Calu3 (cell line): ENCODE results near the gene KIF9. TPM values are rescaled to one million over a fixed set of nuclear protein-coding genes. Genes with fewer than 3 reads are reported as not detected.

Experiments used
- BruUV-seq: library from RNA; stranded (reverse); fragments of 400-500 nt; replicated peaks from 2 replicates; lab custom pipeline; 2021; lab: Mats Ljungman, UMichigan
- CTCF ChIA-PET: fragments of 300-600 bp; sonication (Branson Sonifier 250); formaldehyde crosslinking; loops from one replicate; lab custom pipeline; 2022; ENCODE audit warnings: antibody characterized with exemption; lab: Charles Lee
- DNase-seq: peaks from one replicate; pipeline ENCODE4 v3.0.0; 2022
- H3K27ac Mint-ChIP-seq: one replicate; pipeline ENCODE4 v1.8.0; 2022; ENCODE audit warnings: mixed read lengths; ENCODE audit not compliant: unreplicated experiment
- H3K27me3 Mint-ChIP-seq: one replicate; pipeline ENCODE4 v1.8.0; 2022; ENCODE audit warnings: mixed read lengths; ENCODE audit not compliant: unreplicated experiment
- H3K36me3 Mint-ChIP-seq: one replicate; pipeline ENCODE4 v1.8.0; 2022; ENCODE audit warnings: mild to moderate bottlenecking, moderate library complexity, mixed read lengths; ENCODE audit not compliant: insufficient read depth, unreplicated experiment
- H3K4me1 Mint-ChIP-seq: one replicate; pipeline ENCODE4 v1.8.0; 2022; ENCODE audit warnings: mild to moderate bottlenecking, low read depth, mixed read lengths; ENCODE audit not compliant: unreplicated experiment
- H3K4me3 Mint-ChIP-seq: one replicate; pipeline ENCODE4 v1.8.0; 2022; ENCODE audit warnings: mild to moderate bottlenecking, low read depth, moderate library complexity, mixed read lengths; ENCODE audit not compliant: unreplicated experiment
- H3K9me3 Mint-ChIP-seq: one replicate; pipeline ENCODE4 v1.8.0; 2022; ENCODE audit warnings: low read depth, mixed read lengths; ENCODE audit not compliant: unreplicated experiment
- CTCF ChIP-seq: fragments of 200-600 bp; IDR thresholded peaks from one replicate; pipeline ENCODE4 v1.8.0; 2022; ENCODE audit warnings: antibody characterized with exemption; ENCODE audit not compliant: unreplicated experiment
- intact Hi-C: fragments of 100-400 bp; cut with micrococcal nuclease; formaldehyde crosslinking; loops from one replicate; pipeline ENCODE4 v1.10.0; 2022; ENCODE audit not compliant: unreplicated experiment
- total RNA-seq: library from RNA; stranded (reverse); gene quantifications from 2 replicates; pipeline ENCODE4 v1.2.3, GENCODE V29; 2022

Gene KIF9
- total RNA-seq, 1 experiment from 2014 or later: 8.9 TPM

- peaks cover 33% of the 10 kb centered on the region for H3K36me3 Mint-ChIP-seq
- intact Hi-C loops: no loop called here
- no peak for DNase-seq
- H3K27me3 Mint-ChIP-seq: no peaks in the 10 kb centered on the region
- BruUV-seq: no TSS peak
- no peak overlapping the region for H3K4me3 Mint-ChIP-seq
- no peak overlapping the region for H3K27ac Mint-ChIP-seq
- TF ChIP-seq CTCF: no peak
- no peaks in the 10 kb centered on the region for H3K9me3 Mint-ChIP-seq
- no peaks in the 10 kb centered on the region for H3K4me1 Mint-ChIP-seq
- CTCF ChIA-PET: no interaction called here
Measured at GRCh38 chr3:47280519-47280918, 2.1 kb downstream of the KIF9 start.

- peaks cover 9% of the 10 kb centered on the region for H3K36me3 Mint-ChIP-seq
- H3K27ac Mint-ChIP-seq: no peak overlapping the region
- no peak for TF ChIP-seq CTCF
- no TSS peak for BruUV-seq
- DNase-seq: no peak
- H3K4me1 Mint-ChIP-seq: no peaks in the 10 kb centered on the region
- H3K27me3 Mint-ChIP-seq: no peaks in the 10 kb centered on the region
- intact Hi-C loops: no loop called here
- CTCF ChIA-PET: no interaction called here
- no peak overlapping the region for H3K4me3 Mint-ChIP-seq
- no peaks in the 10 kb centered on the region for H3K9me3 Mint-ChIP-seq
Measured at GRCh38 chr3:47276558-47276957, 6.0 kb downstream of the KIF9 start.

- CTCF ChIA-PET: no interaction called here
- BruUV-seq: no TSS peak
- Mint-ChIP-seq H3K36me3 (peaks cover 4% of the 10 kb centered on the region), H3K4me1 (no peaks in the 10 kb centered on the region), H3K27me3 (no peaks in the 10 kb centered on the region), H3K27ac (no peak overlapping the region), H3K4me3 (no peak overlapping the region), H3K9me3 (no peaks in the 10 kb centered on the region)
- DNase-seq: no peak
- no peak for TF ChIP-seq CTCF
- intact Hi-C loops: no loop called here
Measured at GRCh38 chr3:47274652-47275051, 7.9 kb downstream of the KIF9 start.

GRCh38 chr3:47273564-47273963, 9.0 kb downstream of the KIF9 start:
- H3K36me3 Mint-ChIP-seq: peaks cover 9% of the 10 kb centered on the region
- BruUV-seq: no TSS peak
- CTCF ChIA-PET: no interaction called here

More at GRCh38 chr3:47273564-47273963, 9.0 kb downstream of the KIF9 start:
- Mint-ChIP-seq H3K9me3 (no peaks in the 10 kb centered on the region), H3K27me3 (no peaks in the 10 kb centered on the region), H3K4me1 (no peaks in the 10 kb centered on the region), H3K27ac (no peak overlapping the region), H3K4me3 (no peak overlapping the region)
- no peak for DNase-seq
- no peak for TF ChIP-seq CTCF
- intact Hi-C loops: no loop called here
